HG03354 (cell line): Measurements from ENCODE around the gene NDUFAF3.

Experiments used
- ATAC-seq: cut with Tn5 transposase; IDR thresholded peaks from one replicate; pipeline ENCODE4 v1.9.1; 2021; ENCODE audit warnings: mild to moderate bottlenecking; ENCODE audit not compliant: unreplicated experiment, poor library complexity, severe bottlenecking

The NDUFAF3 gene

DNA sequence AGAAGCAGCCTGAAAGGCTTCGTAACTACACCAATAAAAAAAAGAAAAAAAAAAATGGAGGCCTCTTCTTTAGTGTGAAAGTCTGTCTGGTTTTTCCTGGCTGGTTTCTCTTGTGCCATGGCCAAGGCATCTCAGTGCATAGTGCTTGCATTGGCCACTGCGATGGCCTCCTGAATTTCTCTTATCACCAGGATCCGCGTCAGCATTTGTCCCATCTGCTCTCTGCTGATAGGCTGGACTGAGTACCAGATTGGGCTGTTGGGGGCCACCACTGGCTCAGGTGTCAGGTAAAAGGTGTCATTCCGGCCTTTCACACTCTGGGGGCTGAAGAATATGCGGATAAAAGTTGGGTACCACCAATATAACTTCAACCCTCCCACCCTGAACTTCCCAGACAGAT, 8.4 kb downstream of the NDUFAF3 start:
- ATAC-seq, result no peak

DNA sequence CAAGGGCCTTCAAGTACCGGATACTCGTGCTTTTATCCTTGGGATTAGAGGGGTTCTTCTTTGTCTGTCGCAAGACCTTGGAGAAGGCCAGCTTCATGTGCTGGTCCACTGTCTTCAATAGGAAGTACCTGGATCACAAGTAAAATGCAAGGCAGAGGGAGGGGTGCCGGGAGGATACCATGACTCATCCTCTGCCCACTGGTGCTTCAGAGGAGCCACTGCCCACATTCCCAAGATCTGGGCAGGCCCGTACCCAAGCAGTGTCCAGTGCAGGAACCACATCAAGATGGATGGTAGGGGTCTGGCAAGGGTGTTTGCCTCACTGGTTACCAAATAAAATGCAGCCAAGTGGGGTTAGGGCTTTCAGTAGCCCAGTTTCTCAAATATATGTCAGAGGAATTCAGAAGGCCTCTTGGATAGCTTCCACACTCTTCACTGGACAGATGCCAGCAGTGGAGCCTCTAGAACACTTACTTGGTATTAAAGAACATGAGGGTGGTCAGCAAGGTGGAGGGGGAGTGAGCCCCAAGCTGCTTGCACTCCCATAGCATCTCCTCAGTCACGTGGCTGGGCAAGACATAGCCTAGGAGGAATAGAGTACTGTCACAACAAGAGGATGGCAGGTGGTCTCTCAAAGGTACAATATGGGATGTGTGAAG, 10.9 kb downstream of the NDUFAF3 start:
- ATAC-seq, result no peak

DNA sequence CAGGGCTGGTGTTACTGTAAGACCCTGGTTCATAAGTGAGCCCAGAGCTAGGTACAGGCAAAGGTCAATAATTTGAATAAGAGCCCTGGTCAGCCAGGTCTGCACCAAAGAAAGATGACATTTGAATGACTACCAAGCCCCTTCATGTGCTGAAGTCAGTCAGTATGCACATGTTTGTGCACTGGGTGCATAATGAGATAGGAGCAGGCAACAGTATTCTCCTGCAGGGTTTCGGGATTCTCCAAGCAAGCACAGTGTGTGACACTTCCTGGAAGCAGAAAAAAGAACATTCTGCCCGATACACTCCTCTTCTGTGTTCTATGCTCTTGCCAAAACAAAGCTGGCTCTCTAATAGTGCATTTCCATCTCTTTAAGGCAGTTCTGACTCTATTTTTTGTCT, 12.7 kb downstream of the NDUFAF3 start:
- no peak for ATAC-seq

DNA sequence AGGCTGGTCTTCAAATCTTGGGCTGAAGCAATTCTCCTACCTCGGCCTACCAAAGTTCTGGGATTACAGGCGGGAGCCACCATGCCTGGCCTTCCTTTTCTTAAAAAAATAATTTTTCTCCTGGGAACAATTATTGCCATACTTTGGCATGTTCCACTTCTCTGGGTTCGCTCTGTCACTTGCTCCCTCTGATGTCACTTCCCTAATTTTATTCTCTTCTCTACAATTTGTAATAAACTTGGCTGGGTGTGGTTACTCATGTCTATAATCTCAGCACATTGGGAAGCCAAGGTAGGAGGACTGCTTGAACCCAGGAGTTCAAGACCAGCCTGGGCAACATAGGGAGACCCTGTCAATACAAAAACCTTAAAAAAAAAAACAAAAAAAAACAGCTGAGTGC, 13.4 kb downstream of the NDUFAF3 start:
- no peak for ATAC-seq

DNA sequence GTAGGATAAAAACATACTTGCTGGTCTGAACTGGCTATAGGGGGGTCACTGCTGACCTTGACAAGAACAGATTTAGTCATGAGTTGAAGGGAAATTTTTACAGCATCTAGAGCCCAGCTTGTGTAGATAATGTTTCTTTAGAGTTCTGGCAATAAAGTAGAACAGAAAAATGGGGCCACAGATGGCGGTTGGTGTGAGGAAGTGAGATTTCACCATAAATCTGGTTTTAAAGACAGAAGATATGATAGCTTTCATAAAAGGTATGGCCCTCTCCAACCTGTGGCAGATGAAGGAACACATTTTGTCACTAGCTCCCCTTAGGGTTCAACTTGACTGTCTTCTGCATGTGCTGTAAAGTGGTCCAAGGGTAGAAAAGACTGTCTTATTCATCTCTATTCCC, 31.6 kb downstream of the NDUFAF3 start:
- ATAC-seq, result no peak

DNA sequence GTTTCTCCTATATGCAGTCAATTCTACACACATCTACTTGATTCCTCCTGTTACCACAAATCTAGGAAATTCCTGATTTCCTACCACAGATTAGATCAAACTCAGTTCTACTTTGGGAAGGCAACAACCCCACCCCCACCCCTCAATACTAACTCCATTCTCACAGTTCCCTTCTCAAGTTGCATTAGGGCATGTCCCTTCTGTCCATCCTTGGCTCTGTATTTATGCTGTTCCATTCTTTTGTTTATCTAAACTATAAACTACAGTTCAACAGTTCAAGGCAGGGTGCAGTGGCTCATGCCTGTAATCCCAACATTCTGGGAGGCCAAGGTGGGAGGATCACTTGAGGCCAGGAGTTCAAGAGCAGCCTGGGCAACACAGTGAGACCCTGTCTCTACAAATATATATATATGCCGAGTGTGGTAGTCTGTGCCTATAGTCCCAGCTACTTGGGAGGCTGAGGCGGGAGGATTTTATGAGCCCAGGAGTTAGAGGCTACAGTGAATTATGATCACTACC, 32.5 kb downstream of the NDUFAF3 start:
- ATAC-seq, result no peak

DNA sequence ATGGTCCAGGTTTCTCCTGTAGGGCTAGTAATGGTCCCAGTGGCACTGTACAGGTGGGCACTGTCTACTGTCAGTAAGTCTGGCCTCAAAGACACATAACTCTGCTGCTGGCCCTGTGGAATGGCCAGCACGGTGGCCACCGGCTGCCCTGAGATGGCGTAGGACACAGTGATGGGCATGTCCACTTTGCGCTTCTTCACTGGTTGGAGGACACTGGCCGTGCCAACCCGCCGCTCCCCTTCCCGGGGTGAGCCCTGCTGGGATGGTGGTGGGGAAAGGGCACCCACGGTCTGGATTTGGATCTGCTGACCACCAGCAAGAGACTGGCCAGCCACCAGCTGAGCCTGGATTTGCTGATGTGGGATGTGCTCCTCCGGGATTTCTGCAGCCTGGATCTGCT, 35.3 kb downstream of the NDUFAF3 start:
- ATAC-seq, result no peak

DNA sequence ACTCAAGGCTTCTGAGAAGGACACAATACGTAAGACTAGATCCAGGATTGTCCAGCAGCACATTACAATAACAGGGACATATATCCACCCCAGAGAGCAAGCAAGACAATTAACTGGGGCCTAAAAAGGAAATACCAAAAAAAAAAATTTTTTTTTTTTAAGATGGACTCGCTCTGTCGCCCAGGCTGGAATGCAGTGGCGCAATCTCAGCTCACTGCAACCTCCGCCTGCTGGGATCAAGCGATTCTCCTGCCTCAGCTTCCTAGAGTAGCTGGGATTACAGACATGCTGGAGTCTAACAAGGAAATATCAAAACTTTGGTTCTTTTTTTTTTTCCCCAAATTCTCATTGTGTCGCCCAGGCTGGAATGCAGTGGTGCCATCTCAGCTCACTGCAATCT, 36.1 kb downstream of the NDUFAF3 start:
- ATAC-seq, result no peak
